ENCODE measurements around the gene TOR4A.

GRCh38 chr9:137297966-137298365 is 20.4 kb downstream of the TOR4A start:
- TF ChIP-seq ZNF331 (CRISPR knock-in tag; IDR thresholded peaks at IDR 0.05; ENCODE audit: low read depth) (no peak), EZH2 (IDR thresholded peaks at IDR 0.05; ENCODE audit: low read depth, unreplicated experiment) (no peak), CTCF (conservative IDR thresholded peaks at IDR 0.05; ENCODE audit: low read depth in 2 of 2) (no peak), CREB1 (CRISPR knock-in tag; IDR thresholded peaks at IDR 0.05; ENCODE audit: low read depth) (no peak)

Measured in GM23338 (cell line).